Measurements from ENCODE around the gene TAPBPL. TPM values are rescaled to one million over a fixed set of nuclear protein-coding genes. Genes with fewer than 3 reads are reported as not detected.
"Not testable (repeated sequence)": the region's sequence is repeated elsewhere in the genome, so short reads cannot be mapped to it uniquely, and the experiment has no call there.

Gene TAPBPL
- total and polyA plus RNA-seq, 9 donors: 7.3 to 10.5 (median 9.2) TPM

DNA sequence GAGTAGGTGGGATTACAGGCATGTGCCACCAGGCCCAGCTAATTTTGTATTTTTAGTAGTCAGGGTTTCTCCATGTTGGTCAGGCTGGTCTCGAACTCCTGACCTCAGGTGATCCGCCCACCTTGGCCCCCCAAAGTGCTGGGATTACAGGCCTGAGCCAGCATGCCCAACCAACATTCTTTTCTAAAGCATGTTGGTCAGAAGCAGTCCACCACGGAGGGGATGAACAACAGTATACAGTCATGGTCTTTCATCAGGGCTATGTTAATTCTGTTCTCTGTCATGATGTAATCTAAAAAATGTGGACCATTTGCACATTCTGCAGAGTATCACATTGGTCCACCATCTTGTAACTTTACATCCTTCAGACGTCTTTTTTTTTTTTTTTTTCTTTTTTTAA is 37.6 kb downstream of the TAPBPL start:
- Histone ChIP-seq H3K9me3 (replicated peaks; ENCODE audit: control insufficient read depth, low read depth, low read length) (no peaks in the 10 kb centered on the region), H3K27me3 (ENCODE audit: control insufficient read depth, insufficient read depth, low read length) (no peaks in the 10 kb centered on the region), H3K27ac (ENCODE audit: low read length) (no peak overlapping the region), H3K4me3 (ENCODE audit: low read length) (no peak overlapping the region), H3K4me1 (ENCODE audit: control insufficient read depth, insufficient read depth, low read length) (peaks cover 10% of the 10 kb centered on the region), H3K36me3 (ENCODE audit: control insufficient read depth, insufficient read depth, low read length) (peaks cover 7% of the 10 kb centered on the region)
- WGBS (ENCODE audit: insufficient coverage): 100% methylated on average over 1 of the region's 4 CpGs
- no peak for DNase-seq

DNA sequence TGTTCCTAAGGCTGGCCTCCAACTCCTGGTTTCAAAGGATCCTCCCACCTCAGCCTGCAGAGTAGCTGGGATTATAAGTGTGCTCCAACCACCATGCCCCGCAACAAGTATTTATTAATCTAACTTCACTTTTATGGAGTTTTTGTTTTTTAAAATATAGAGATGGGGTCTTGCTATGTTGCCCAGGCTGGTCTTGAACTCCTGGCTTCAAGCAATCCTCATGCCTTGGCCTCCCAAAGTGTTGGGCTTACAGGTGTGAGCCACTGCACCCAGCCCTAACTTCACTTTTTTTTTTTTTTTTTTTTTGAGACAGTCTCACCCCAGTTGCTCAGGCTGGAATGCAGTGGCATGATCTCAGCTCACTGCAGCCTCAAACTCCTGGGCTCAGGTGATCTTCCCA is 38.8 kb downstream of the TAPBPL start:
- no CpG with 5 or more reads among the region's 1 CpG for WGBS (ENCODE audit: insufficient coverage)

GRCh38 chr12:6492838-6493496 is 41.1 kb downstream of the TAPBPL start, which contains the start of gene MRPL51:
MRPL51 (minus strand) TSS chr12:6493262; CDS start chr12:6493136, 126 bp downstream.
- Histone ChIP-seq H3K27me3 (ENCODE audit: control insufficient read depth, insufficient read depth, low read length) (no peaks in the 10 kb centered on the region), H3K36me3 (ENCODE audit: control insufficient read depth, insufficient read depth, low read length) (peaks cover 21% of the 10 kb centered on the region), H3K9me3 (replicated peaks; ENCODE audit: control insufficient read depth, low read depth, low read length) (no peaks in the 10 kb centered on the region), H3K27ac (ENCODE audit: low read length) (peak within 1 kb of the TSS; percentile 99), H3K4me3 (ENCODE audit: low read length) (peak within 1 kb of the TSS; percentile 93), H3K4me1 (ENCODE audit: control insufficient read depth, insufficient read depth, low read length) (peaks cover 14% of the 10 kb centered on the region)
- DNase-seq: peak; percentile 98
- WGBS (ENCODE audit: insufficient coverage): 0% methylated on average over 26 of the region's 39 CpGs

More for the DNA sequence above, 38.8 kb downstream of the TAPBPL start:
- H3K27me3 ChIP-seq (ENCODE audit: control insufficient read depth, insufficient read depth, low read length); H3K27ac ChIP-seq (ENCODE audit: low read length); H3K4me3 ChIP-seq (ENCODE audit: low read length); H3K36me3 ChIP-seq (ENCODE audit: control insufficient read depth, insufficient read depth, low read length); DNase-seq; H3K9me3 ChIP-seq (replicated peaks; ENCODE audit: control insufficient read depth, low read depth, low read length): not testable (repeated sequence)
- H3K4me1 ChIP-seq (ENCODE audit: control insufficient read depth, insufficient read depth, low read length): peaks cover 14% of the 10 kb centered on the region

DNA sequence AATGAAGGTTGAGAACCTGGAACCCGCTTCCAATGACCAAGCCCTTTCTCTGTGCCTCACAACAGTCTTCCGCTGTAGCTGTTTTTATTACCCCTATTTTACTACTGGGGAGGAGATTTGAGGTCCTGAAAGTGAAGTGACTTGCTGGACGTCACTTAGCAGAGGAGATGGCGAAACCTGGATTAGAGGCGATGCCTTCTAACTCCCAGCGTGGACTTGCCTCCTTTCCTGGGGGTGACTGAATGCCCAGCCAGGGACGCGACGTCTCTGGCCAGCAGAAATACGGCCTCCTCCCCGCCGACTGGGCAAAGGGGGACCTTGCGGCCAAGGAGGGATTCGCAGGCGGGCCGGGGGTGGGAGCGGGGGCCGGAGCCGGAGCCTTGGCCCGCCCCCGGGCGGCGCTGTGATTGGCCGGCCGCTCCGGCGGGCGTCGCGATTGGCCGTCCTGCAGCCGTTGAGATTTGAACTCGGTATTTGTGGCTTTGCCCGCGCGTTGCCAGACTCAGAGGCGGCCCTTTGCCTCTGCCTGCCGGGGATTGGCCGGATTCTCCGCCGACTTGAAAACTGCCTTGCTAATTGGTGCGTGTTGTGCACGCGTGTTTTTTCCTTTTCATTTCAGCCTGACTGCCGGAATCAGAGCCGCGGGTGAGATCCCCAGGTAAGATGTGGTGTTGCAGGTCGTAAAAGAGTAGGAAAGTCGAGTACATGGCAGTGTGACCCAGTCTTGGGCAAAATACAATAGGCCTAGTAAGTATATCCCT is 41.8 kb downstream of the TAPBPL start, which contains the start of gene NCAPD2:
Gene NCAPD2 (plus strand): TSS at position 606 of the 761 bp plus-strand sequence. CDS start 997 bp downstream, outside the sequence.
- Histone ChIP-seq H3K9me3 (replicated peaks; ENCODE audit: control insufficient read depth, low read depth, low read length) (no peaks in the 10 kb centered on the region), H3K27me3 (ENCODE audit: control insufficient read depth, insufficient read depth, low read length) (no peaks in the 10 kb centered on the region), H3K36me3 (ENCODE audit: control insufficient read depth, insufficient read depth, low read length) (peaks cover 24% of the 10 kb centered on the region), H3K4me3 (ENCODE audit: low read length) (peak within 1 kb of the TSS; percentile 93), H3K27ac (ENCODE audit: low read length) (peak within 1 kb of the TSS; percentile 99), H3K4me1 (ENCODE audit: control insufficient read depth, insufficient read depth, low read length) (peaks cover 14% of the 10 kb centered on the region)
- DNase-seq: peak; percentile 99
- WGBS (ENCODE audit: insufficient coverage): under 1% methylated on average over 45 of the region's 49 CpGs

DNA sequence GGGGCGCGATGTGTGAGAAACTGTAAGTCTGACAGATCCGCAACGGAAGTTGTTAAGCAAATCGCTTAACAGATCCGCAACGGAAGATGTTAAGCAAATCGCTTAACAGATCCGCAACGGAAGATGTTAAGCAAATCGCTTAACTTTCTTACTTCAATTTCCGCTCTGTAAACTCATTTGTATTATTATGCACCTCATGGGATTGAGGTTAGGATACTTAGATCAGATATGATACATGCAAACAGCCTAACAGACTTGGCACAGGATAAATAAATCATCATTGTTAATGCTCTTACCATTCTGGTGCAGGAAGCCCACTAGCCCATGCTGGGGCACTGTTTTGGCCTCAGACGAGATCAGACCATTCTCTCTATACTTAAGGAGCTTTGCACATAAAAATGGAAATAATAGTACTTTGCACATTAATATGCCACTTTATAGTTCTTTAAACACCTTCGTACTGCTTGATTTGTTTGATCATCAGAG is 42.5 kb downstream of the TAPBPL start:
- peak overlapping the region; percentile 93 for H3K4me3 ChIP-seq (ENCODE audit: low read length)
- DNase-seq: no peak
- no peaks in the 10 kb centered on the region for H3K27me3 ChIP-seq (ENCODE audit: control insufficient read depth, insufficient read depth, low read length)
- peaks cover 14% of the 10 kb centered on the region for H3K4me1 ChIP-seq (ENCODE audit: control insufficient read depth, insufficient read depth, low read length)
- no CpG with 5 or more reads among the region's 14 CpGs for WGBS (ENCODE audit: insufficient coverage)
- H3K36me3 ChIP-seq (ENCODE audit: control insufficient read depth, insufficient read depth, low read length): peaks cover 30% of the 10 kb centered on the region
- H3K9me3 ChIP-seq (replicated peaks; ENCODE audit: control insufficient read depth, low read depth, low read length): no peaks in the 10 kb centered on the region
- peak overlapping the region; percentile 85 for H3K27ac ChIP-seq (ENCODE audit: low read length)

- no peak for DNase-seq
- Histone ChIP-seq H3K9me3 (replicated peaks; ENCODE audit: control insufficient read depth, low read depth, low read length) (no peaks in the 10 kb centered on the region), H3K36me3 (ENCODE audit: control insufficient read depth, insufficient read depth, low read length) (peaks cover 37% of the 10 kb centered on the region), H3K27me3 (ENCODE audit: control insufficient read depth, insufficient read depth, low read length) (no peaks in the 10 kb centered on the region), H3K27ac (ENCODE audit: low read length) (no peak overlapping the region), H3K4me3 (ENCODE audit: low read length) (peak overlapping the region; percentile 93), H3K4me1 (ENCODE audit: control insufficient read depth, insufficient read depth, low read length) (peaks cover 14% of the 10 kb centered on the region)
- WGBS (ENCODE audit: insufficient coverage): no CpG with 5 or more reads among the region's 1 CpG
Measured at GRCh38 chr12:6494968-6495367, 43.1 kb downstream of the TAPBPL start.

- H3K27ac ChIP-seq (ENCODE audit: low read length); H3K4me3 ChIP-seq (ENCODE audit: low read length): not testable (repeated sequence)
- H3K36me3 ChIP-seq (ENCODE audit: control insufficient read depth, insufficient read depth, low read length): peaks cover 41% of the 10 kb centered on the region
Measured at GRCh38 chr12:6497291-6497690, 45.4 kb downstream of the TAPBPL start.

GRCh38 chr12:6500466-6500865 is 48.6 kb downstream of the TAPBPL start:
- no peak for DNase-seq
- Histone ChIP-seq H3K27me3 (ENCODE audit: control insufficient read depth, insufficient read depth, low read length) (no peaks in the 10 kb centered on the region), H3K4me1 (ENCODE audit: control insufficient read depth, insufficient read depth, low read length) (no peaks in the 10 kb centered on the region), H3K9me3 (replicated peaks; ENCODE audit: control insufficient read depth, low read depth, low read length) (no peaks in the 10 kb centered on the region), H3K27ac (ENCODE audit: low read length) (no peak overlapping the region), H3K36me3 (ENCODE audit: control insufficient read depth, insufficient read depth, low read length) (peaks cover 45% of the 10 kb centered on the region), H3K4me3 (ENCODE audit: low read length) (no peak overlapping the region)
- WGBS (ENCODE audit: insufficient coverage): 80% methylated on average over 2 of the region's 2 CpGs

More at GRCh38 chr12:6497291-6497690, 45.4 kb downstream of the TAPBPL start:
- not testable (repeated sequence) for DNase-seq; H3K9me3 ChIP-seq (replicated peaks; ENCODE audit: control insufficient read depth, low read depth, low read length); H3K27me3 ChIP-seq (ENCODE audit: control insufficient read depth, insufficient read depth, low read length)
- peaks cover 12% of the 10 kb centered on the region for H3K4me1 ChIP-seq (ENCODE audit: control insufficient read depth, insufficient read depth, low read length)
- WGBS (ENCODE audit: insufficient coverage): no CpG with 5 or more reads among the region's 3 CpGs

DNA sequence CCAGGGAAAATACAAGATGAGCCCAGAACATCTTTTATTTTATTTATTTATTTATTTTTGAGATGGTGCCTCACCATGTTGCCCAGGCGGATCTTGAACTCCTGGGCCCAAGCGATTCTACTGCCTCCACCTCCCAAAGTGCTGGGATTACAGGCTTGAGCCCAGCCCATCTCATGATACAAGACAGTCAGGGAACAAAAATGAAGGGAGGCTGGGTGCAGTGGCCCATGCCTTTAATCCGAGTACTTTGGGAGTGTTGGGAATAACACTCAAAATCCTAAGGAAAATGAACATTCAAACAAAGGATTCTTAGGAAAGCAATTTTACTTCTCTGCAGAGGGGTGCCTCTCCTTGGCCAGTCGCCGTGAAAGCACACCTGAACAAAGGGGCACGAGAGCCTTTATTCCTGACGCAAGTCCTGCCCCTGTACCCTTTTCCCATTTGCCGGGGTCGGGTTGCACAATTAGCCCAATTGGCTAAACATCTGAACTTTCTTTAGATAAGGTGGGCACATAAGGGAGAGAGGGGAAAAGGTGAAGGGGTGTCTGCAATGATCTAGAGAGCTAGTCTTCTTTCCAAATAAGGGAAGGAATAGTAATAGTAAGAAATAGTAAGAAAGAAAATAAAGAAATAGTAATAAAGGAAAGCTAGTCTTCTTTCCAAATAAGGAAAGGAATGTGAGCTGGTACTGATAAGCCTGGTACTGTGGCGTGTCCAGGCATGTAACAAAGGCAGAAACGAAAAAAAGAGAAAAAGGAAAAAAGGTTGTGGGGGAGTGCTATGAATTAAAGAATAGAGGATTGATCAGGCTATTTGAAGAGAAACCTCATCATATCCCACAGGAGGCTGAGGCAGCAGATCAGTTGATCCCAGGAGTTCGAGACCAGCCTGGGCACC is 55.5 kb downstream of the TAPBPL start:
- Histone ChIP-seq H3K9me3 (replicated peaks; ENCODE audit: control insufficient read depth, low read depth, low read length) (no peaks in the 10 kb centered on the region), H3K27ac (ENCODE audit: low read length) (no peak overlapping the region), H3K27me3 (ENCODE audit: control insufficient read depth, insufficient read depth, low read length) (no peaks in the 10 kb centered on the region), H3K36me3 (ENCODE audit: control insufficient read depth, insufficient read depth, low read length) (peaks cover 42% of the 10 kb centered on the region), H3K4me1 (ENCODE audit: control insufficient read depth, insufficient read depth, low read length) (no peaks in the 10 kb centered on the region), H3K4me3 (ENCODE audit: low read length) (no peak overlapping the region)
- no peak for DNase-seq
- WGBS (ENCODE audit: insufficient coverage): 88% methylated on average over 7 of the region's 12 CpGs

Measured in muscle of leg (tissue), 11 donors.